Measurements from ENCODE around the gene WDR45.

WDR45 gene

DNA sequence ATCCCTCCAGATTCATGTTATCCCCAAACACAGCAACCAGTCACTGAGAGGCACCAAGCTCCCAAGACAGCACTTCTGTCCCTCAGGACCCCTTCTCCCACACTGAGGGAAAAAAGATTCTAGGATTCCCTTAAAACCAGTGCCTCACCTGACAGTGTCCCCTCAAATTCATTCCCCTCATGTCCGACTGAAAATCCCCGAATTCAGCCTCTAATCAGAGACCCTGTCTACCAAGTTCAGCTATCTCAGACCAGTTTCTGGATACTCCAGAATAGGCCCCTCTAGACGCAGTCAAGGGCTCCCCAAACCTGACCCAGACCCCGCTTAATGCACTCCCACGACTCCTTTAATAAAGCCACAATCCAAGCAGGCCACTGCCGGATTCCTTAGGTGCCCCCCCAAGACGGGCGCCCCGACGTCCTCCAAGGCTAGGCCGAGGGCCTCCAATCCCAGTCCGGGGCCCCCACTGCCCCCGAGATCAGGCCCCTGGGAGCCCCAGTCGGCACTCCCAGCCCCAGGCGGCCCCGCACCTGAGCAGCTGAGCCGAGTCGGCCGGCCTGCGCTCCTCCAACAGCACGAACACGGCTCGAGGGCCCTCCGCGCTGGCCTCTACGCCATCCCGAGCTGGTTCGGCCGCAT is 37.0 kb downstream of the WDR45 start:
- DNase-seq, result no peak

DNA sequence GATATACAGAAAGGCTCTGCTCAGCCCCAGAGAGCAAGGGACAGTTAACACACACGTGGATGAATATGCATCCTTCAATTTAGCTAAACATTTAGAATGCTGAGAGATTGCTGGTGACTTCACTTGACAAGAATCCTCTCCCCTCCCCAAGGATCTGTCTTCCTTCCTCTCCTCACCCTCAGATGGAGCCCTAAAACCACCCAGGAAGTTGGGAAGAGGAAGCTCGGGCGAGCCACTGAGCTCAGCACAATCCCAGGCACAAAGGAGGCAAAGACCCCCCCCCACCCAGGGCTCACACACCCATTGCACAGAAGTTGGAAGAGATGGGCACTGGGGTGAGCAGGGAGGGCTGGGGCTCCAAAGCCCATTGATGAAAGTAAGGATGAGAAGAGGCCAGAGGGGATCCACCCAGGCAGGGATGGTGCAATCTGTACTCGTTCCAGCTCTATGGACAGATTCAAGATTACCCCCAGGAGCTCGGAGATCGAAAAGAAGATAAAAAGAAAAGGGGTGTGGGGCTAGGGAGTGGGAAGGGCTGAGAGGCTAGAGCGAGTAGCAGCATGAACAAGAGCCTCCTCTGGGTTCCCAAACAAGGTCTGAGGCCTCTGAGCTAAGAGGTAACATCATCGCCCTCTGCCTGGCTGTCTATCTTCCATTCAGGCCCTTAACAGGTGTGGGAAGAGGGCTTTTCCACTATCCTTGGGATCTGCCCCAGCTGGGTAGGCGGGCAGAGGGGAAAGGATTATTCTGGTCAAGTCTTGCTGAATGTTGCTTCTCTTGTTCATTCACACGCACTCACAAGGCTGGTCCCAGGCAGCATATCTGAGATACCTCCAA is 37.7 kb downstream of the WDR45 start:
- DNase-seq, result no peak

- no peak for DNase-seq
These were observed 39.2 kb downstream of the WDR45 start for GRCh38 chrX:49040376-49040955.

DNA sequence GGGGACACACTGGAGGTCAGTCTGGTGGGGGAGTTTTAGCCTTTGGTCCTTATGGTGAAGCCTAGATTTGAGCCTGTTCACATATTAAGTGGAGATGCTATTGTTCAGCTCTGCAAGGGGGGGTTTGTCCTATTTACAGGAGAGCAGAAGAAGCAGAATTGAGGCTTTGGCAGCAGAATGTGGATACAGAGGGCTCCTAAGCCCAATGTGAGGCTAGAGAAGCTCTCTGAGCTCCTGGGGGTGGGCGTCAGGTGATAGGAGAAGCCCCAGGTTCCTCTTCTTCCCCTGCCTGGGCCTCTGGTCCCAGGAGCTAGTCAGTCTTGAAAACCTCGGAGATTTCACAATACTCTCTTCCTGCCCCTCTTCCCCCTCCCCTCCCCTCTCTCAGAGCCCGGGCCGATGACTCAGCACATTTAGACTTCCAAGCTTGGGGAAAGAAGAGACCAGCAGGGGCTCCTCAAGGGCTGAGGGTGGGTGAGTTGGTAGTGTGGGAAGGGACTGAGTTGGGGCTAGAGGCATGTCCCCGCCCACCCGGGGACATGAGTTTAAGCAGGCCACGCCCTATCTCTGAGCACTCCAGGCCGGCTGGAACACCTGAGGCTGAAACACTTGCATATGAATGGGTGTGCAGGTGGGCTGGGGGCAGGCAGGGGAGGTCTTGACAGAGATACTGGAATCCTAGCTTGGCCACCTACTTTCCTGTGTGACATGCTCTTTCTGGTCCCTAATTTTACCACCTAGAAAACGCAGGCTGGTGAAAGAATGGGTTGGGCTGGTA is 39.9 kb downstream of the WDR45 start:
- peak; percentile 19 for DNase-seq

DNA sequence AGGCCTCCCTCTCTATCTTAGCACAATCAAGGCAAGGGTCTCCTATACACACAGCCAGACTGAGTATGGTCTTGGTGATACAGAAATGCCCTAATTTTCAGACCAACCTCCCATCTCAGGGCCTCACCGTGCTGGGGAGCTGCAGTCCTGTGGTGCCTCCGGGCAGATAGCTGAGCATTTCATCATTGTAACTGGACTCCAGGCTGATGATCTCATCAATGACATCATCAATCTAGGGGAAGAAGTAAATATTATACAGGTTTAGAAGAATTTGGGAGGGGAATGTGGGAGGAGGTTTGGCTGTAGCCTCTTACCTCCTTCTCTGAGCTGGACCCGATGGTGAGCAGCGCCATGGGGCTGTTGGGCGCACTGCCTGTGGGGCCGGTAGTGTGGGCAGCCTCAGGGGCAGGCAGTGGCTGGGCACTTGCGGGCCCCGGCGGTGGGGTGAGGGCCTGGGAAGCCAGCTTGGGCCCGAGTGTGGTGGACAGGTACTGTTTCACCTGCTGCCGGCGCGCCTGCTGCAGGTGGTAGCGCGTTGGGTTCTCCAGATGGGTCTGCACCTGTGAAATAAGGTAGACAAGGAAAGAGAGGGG is 41.7 kb downstream of the WDR45 start:
- no peak for DNase-seq

GRCh38 chrX:49030283-49030682 is 49.4 kb downstream of the WDR45 start:
- DNase-seq, result no peak

GRCh38 chrX:49029876-49030275 is 49.8 kb downstream of the WDR45 start:
- no peak for DNase-seq

All from activated CD4-positive, alpha-beta T cell treated with anti-CD3 and anti-CD28 coated beads, Interleukin-2, amount 50 U/mL, for 1 hour (primary cell).